ENCODE data around the gene AADACL2.

- TF ChIP-seq CTCF (IDR thresholded peaks at IDR 0.05; ENCODE audit: insufficient read depth, low read length) (no peak), POLR2AphosphoS5 (IDR thresholded peaks at IDR 0.05; ENCODE audit: low read depth) (no peak), SPI1 (IDR thresholded peaks at IDR 0.05; ENCODE audit: borderline replicate concordance, low read depth) (no peak), GABPA (IDR thresholded peaks at IDR 0.05; ENCODE audit: low read depth) (no peak), REST (IDR thresholded peaks at IDR 0.05; ENCODE audit: insufficient replicate concordance, low read depth) (no peak)
These were observed 34.7 kb downstream of the AADACL2 start for GRCh38 chr3:151768393-151768930.
